ENCODE measurements around the gene SLIT3.

DNA sequence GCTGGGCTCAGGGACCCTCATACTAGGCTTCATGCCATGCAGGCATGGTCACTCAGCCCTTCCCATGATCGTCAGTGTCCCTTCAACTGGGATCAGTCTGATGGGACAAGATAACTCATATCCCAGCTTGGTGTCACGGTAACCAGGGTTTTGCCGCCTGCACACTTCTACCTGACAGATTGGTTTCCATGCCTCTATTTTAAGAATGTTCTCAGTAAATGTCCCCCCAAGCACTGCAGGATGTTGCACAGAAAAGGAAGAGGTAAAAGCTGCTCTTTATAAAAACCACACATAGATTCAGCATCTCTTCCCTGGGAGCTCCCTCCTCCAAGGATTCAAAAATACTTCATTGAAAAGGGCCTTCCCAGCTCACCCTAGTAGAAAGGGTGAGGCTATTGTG is 56.1 kb downstream of the SLIT3 start:
- TF ChIP-seq CTCF (IDR thresholded peaks at IDR 0.05), result no peak
- no peak for TF ChIP-seq POLR2A (IDR thresholded peaks at IDR 0.05)

Measured in right lobe of liver (tissue), 4 donors.